ENCODE data around the gene FN3KRP.
"Not testable (repeated sequence)": the region's sequence is repeated elsewhere in the genome, so short reads cannot be mapped to it uniquely, and the experiment has no call there.

FN3KRP gene

GRCh38 chr17:82756166-82756565 lies 39.7 kb downstream of the FN3KRP start:
- FAIRE-seq, result no peak
- DNase-seq (ENCODE audit: insufficient read length, low spot score), result no peak
- TF ChIP-seq, protein P1, sequence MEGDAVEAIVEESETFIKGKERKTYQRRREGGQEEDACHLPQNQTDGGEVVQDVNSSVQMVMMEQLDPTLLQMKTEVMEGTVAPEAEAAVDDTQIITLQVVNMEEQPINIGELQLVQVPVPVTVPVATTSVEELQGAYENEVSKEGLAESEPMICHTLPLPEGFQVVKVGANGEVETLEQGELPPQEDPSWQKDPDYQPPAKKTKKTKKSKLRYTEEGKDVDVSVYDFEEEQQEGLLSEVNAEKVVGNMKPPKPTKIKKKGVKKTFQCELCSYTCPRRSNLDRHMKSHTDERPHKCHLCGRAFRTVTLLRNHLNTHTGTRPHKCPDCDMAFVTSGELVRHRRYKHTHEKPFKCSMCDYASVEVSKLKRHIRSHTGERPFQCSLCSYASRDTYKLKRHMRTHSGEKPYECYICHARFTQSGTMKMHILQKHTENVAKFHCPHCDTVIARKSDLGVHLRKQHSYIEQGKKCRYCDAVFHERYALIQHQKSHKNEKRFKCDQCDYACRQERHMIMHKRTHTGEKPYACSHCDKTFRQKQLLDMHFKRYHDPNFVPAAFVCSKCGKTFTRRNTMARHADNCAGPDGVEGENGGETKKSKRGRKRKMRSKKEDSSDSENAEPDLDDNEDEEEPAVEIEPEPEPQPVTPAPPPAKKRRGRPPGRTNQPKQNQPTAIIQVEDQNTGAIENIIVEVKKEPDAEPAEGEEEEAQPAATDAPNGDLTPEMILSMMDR (IDR thresholded peaks at IDR 0.05; ENCODE audit: insufficient read depth, missing control alignments), result no peak

GRCh38 chr17:82765371-82765770 lies 48.9 kb downstream of the FN3KRP start:
- FAIRE-seq, result no peak
- TF ChIP-seq, protein P1 (IDR thresholded peaks at IDR 0.05; ENCODE audit: insufficient read depth, missing control alignments), result no peak
- DNase-seq (ENCODE audit: insufficient read length, low spot score), result no peak

DNA sequence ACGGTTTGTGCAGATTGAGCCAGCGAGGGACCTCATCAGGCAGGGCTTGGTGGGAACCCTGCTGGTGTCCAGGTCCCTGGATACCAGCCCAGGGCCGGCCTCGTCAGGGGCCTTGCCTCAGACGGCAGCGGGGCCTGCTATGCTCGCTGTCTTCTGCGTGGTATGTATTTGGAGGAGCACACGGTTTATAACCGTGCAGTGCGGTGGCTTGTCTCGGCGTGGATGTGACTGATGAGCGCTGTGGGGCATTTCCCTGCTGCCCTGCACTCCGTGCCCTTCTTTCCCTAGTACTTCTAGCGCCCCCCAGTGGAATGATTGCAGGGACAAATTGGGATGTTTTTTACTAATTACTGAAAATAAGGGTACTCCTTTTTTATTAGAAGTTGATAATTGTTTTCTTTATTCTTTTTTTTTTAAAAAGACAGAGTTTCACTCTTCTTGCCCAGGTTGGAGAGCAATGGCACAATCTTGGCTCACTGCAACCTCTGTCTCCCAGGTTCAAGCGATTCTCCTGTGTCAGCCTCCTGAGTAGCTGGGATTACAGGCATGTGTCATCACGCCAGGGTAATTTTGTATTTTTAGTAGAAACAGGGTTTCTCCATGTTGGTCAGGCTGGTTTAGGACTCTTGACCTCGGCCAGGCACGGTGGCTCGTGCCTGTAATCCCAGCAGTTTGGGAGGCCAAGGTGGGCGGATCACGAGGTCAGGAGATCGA lies 50.7 kb downstream of the FN3KRP start:
- DNase-seq (ENCODE audit: insufficient read length, low spot score), result peak; percentile 65
- FAIRE-seq, result no peak
- TF ChIP-seq, protein P1 (IDR thresholded peaks at IDR 0.05; ENCODE audit: insufficient read depth, missing control alignments), result peak; percentile 94

DNA sequence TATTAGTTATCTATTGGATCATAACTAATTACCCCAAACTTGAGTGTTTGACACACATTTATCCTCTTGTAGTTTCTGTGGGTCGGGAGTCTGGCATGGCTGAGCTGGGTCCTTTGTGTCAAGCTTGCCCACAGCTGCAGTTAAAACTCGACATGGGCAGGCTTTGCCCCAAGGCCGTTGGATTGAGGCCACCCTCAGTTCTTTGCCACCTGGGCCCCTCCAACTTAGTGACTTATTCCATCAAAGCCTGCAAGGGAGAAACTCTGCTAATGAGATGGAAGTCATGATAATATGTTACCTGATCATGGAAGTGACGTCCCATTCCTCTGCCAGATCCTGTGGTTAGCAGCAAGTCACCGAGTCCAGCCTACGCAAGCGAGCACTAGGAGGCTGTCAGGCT lies 52.5 kb downstream of the FN3KRP start:
- FAIRE-seq (no peak), DNase-seq (ENCODE audit: insufficient read length, low spot score) (no peak)
- TF ChIP-seq, protein P1 (IDR thresholded peaks at IDR 0.05; ENCODE audit: insufficient read depth, missing control alignments), result no peak

GRCh38 chr17:82772026-82772425 lies 55.5 kb downstream of the FN3KRP start:
- FAIRE-seq (no peak), DNase-seq (ENCODE audit: insufficient read length, low spot score) (no peak)
- TF ChIP-seq, protein P1 (IDR thresholded peaks at IDR 0.05; ENCODE audit: insufficient read depth, missing control alignments), result no peak

- not testable (repeated sequence) for FAIRE-seq; DNase-seq (ENCODE audit: insufficient read length, low spot score)
Measured at GRCh38 chr17:82774456-82774855, 58.0 kb downstream of the FN3KRP start.

DNA sequence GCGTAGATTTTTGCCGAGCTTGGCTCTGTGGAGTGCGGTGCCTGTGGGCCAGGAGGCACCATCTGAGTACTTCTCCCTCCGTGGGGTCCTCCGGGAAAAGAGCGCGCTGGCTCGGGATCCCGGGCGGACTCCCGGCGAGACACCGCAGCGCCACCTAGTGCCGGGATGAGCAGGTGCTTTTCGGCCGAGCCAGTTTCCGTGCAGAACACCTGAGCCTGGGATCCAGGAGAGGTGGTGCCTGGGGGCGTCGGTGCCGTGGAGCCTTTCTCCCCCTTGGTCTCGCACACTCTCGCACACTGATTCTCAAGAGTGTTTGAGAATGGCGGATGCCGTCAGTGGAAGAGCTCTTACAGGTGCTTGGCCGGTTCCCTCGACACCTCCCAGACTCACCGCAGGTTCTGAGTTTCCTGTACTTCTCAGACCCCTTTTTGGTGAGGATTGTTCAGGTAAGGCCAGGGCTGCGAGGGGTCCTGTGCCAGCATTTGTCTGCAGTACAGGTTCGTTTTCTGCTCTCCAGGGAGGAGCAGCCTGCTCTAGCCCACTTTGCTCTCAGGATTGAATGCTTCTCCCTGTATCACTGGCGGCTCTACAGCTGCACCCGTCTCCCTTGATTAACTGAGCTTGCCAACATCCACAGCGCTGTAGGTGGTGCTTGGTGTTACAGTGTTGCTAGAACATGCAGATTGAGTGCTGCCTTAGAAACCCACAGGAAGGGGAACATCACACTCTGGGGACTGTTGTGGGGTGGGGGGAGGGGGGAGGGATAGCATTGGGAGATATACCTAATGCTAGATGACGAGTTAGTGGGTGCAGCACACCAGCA lies 58.7 kb downstream of the FN3KRP start:
- FAIRE-seq (no peak), DNase-seq (ENCODE audit: insufficient read length, low spot score) (peak; percentile 93)
- TF ChIP-seq, protein P1 (IDR thresholded peaks at IDR 0.05; ENCODE audit: insufficient read depth, missing control alignments), result peak; percentile 89

All from D721Med (cell line).